Measurements from ENCODE around the gene RBP4.

The RBP4 gene

DNA sequence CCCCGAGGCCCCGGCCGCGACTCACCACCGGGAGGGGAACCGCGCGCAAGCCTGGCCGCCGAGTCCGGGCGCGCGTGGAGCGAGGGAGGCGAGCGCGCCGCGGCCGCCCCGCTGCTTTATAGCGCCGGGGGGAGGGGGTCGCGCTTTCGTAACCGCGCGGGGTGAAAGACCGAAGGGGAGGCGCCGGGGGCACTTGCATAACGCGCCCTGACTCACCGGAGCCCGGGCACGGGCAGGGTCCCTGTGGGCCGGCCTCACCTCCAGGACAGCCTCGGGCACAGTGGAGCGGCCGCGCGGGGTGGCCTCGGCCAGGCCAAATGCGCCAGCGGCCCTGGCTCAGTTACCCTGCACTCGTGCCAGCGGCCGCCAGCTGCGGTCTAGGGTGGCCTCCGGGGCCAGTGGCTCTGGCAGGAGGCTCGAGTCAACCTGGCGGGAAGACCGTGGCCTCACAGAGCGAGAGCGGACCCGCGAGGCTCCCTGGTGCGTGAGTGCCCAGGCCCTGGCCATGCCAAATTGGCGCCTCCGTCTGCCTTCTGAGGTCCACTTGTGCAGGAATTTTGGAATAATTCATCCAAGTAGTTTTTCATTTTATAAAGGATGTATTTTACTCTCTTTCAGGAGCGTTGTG lies at the start of gene RBP4:
RBP4 (minus strand) TSS at position 90 of the 628 bp plus-strand sequence. CDS start 207 bp downstream, outside the sequence.
- no peak for DNase-seq

DNA sequence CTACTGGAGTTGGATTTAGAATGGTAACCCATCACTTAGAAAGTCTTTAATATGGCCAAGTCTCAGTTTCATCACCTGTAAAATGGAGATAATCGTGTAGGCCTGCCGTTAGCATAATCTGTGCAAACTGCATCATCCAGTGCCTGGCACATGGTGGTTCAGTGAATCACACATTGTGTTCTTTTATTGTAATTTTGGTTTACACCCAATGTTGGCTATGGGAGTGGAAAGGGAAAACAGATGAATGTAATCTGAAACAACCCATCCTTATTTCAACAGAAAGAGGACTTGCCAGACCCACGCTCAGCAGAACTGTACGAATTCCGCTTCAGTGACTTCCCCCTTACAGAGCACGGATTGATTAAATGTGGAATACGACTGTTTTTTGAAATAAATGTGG lies 38.8 kb upstream of the RBP4 start:
- no peak for DNase-seq

DNA sequence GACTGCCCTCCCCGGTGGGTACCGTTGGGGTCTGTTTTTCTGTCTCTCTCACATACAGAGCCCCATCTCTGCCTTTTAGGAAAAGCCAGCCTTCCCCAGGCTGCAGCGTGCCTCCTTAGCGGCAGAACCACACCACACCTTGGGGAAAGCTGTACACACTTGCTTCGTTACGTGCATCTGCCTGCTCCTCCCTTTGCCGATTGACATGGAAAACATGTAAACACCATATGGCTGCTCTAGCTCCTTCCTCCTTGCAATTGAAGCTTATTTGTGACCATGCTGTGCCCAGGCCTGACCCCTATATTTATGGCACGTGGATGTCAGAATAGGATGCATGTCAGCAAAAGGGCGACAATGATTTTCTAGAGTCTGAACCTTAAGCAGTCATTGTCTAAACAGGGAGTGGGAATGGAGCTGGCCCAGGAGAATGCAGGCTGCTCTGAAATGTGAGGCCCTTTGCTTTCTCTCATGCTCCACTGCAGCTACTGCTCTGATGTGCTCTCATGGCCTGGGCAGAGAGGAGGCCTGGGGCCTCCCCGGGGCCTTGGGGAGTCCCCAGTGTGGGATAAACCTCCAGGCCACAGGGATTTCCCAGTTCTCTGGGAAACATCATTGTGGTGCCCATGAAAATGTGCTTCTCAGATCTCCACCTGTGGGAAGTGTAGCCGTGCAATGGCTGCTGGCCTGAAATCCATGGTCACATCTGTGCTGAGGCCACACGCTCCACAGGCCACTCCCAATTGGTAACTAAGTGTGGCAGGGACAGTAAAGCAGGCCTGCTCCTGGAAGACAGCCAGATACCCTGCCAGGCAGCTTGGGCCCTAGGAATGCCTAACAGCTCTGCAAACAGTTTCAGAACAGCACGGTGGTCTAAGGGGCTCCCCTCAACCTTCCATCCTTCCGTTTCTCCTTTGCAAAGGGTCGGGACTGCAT lies 29.9 kb upstream of the RBP4 start:
- no peak for DNase-seq

DNA sequence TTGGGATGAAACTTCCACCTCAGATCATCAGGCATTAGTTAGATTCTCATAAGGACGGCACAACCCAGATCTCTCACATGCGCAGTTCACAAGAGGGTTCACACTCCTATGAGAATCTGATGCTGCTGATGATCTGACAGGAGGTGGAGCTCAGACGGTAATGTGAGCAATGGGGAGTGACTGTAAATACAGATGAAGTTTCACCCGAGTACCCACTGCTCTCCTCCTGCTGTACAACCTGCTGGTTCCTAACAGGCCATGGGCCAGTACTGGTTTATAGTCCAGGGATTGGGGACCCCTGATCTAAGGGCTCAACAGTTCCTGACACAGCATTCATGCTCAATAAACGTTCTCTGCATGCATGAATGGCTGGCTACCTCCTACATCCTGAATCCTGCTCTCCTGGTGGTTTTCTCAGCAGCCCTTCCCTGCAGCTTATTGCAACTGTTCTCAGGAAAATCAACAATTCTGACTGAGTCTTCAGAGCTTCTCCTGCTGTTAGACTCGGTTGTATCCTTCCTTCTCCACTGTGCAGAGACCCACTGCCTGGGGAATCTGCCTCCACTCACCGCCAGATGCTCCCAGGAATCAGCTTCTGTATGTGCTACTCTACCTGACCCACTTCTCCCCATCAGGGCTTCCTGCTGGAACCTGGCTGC lies 28.7 kb upstream of the RBP4 start:
- no peak for DNase-seq

DNA sequence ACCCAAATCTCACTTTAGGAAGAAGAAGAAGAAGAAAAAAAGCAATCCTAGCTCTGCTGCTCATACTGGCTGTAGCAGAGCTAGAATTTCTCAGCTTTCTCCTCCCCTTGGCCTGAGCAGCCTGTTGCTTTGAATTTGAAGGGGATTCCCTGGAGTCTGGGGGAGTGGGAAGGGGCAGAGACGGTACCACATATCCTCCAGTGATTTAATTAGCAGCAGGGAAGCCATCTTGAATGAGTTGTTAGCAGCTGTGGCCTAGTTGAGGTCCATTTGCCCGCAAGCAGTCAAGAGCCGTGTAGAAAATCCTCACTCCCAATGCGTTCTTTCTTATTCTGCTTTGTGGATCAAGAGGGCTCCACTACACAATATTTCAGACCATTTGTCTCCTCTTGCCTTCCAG lies 27.8 kb upstream of the RBP4 start:
- no peak for DNase-seq

DNA sequence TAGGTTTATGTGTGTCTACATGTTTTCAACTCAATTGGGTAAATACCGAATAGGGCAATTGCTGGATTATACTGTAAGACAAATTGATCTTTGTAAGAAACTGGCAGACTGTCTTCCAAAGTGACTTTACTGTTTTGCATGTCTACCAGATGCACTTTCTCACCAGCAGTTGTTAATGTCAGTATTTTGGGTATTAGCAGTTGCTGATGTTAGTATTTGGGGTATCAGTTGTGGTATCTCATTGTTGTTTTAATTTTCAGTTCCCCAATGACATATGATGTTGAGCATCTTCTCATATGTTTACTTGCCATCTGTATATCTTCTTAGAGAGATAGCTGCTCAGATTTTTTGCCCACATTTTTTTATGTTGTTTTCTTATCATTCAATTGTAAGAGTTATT lies 21.9 kb upstream of the RBP4 start:
- DNase-seq = no peak

DNA sequence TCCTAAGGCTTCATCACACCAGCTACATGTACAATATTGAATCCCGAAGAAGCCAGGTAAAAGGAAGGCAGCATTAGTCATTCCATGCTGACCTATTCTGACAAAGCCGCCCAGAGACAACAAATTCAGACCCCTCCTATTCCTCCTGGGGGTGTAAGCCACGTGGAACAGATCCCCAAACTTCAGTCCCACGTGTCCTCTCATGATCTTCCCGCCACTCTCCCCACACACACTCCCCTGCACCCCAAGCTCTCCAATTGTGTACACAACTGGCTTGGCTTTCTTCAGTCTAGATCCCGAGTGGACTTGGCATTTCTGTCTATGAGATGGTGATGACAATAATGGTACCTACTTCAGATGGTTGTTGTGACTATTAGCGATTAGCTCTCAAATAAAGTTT lies 19.9 kb upstream of the RBP4 start:
- no peak for DNase-seq

DNA sequence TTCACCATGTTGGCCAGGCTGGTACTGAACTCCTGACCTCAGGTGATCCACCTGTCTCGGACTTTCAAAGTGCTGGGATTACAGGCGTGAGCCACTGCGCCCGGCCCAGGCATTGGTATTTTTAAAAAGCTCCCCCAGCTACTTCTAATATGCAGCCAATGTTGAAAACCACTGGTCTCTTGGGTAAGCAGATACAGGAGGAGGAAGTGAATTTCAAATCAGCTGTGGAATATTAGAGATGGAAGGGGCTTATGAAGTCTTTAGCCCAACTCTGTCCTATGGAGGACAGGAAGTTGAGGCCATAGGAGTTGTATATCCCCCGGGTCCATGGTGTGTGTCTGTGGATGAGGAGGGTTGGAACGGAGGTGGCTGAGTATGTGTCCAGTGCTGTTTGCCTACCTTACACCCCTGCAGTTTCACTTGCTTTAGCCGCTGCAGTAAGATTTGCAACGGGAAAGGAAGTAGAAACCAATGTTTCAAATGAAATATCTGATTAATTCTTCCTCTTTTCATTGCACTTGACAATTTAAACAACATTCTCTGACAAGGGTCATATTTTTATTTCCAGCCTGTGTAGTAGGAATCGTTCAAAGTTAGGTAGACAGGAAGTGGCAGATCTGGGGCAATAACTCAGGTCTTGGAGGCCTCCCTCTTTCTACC lies 14.7 kb upstream of the RBP4 start:
- DNase-seq = no peak

DNA sequence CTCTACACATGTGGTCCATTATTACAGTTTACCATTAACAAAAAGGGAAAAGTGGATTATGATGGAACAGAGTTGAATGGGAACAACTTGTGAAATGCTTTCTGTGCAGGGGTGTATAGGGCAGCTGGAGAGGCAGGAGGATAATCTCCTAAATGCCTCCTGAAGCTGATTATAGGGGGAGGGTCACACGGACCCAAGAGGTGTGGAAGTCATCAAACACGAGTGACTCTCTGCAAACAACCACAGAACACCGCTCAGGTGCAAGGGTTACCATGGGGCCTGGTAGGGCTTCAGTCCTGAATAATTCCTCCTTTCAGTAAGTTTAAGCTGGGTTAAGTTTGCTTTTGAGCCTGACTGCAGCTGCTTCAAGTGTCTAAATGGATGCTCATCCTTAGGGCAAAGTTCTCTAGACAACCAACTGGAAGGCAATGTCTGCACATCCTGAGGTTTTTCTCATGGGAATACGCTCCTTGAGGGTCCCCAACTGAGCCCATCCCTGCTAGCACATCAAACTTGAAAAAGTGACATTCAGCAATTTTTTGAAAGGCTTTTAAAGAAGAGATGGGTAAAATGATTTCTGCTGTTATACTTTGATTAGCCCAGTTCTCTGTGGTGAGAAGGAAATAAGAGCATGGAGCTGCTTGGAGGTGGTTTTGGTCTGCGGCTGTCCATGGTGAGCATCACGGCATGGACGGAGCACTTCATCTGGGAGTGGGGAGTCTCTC lies 13.2 kb upstream of the RBP4 start:
- no peak for DNase-seq

DNA sequence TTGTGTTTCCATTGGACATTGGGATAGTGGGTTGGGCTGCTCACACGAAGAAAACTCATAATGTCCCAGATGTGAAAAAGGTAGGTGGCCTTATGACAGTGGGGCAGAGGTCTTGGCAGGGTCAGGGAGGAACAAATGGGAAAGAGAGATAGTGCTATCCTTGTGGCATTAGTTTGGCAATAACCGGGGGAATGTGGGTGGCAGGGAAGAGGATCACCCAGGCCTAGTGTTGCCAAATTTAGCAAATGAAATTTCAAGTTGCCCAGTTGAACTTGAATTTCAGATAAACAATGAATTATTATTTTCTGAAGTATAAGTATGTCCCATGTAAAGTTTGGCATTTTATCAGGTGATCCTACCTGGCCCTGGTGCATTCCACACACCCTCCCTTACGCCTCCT lies 12.1 kb upstream of the RBP4 start:
- no peak for DNase-seq

DNA sequence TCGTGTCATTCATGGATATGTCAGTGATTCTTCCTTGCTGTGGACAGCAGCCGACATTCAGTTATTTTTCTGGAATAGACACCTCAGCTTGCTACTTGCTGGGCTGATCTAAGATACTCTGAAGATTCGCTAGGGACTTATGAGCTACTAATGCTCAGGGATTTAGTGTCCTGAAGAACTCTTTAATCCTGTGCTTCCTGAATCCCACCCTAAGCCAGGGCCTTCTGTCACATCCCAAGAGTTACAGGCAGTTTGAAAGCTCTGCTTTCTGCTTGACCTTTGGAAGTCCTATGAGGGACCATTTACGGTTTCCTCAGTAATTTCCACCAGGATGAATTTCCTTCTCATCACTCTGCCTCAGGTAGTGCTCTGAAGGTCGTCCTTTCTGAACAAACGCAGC lies 11.3 kb upstream of the RBP4 start, which contains the start of gene PDE6C:
PDE6C (plus strand) TSS at position 227 of the 400 bp plus-strand sequence. CDS start 189 bp downstream, outside the sequence.
- no peak for DNase-seq

DNA sequence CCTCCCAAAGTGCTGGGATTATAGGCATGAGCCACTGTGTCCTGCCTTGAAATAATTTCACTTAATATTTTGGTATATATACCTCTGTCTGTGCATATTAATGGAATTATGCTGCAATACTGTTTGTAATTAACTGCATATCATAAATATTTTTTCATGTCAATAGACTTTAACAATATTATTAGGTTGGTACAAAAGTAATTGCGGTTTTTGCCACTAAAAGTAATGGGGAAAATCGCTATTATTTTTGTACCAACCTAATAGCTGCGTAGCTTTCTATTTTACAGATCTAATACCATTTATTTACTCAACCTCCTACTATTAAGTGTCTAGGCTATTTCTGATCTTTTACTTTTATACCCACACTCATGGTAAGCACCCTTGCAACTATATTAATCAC lies 7.4 kb upstream of the RBP4 start:
- no peak for DNase-seq

DNA sequence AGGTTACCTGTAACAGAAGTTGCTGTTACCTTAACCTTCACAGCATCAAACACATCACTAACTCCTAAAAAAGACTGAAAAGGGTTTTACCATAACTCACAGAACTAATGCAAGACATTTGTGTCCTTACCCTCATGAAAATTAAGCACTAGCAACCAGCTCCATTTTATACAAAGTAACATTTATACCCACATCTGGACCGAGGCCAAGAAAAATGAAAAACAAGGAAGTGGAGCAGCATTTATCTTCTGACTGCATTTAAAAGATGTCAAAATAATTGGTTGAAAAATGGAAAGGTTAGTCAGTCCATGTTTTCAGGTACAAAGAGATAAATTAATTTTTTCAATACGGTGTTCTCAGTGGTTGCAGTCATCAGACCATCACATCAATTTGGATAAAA lies 3.1 kb upstream of the RBP4 start:
- DNase-seq = no peak

DNA sequence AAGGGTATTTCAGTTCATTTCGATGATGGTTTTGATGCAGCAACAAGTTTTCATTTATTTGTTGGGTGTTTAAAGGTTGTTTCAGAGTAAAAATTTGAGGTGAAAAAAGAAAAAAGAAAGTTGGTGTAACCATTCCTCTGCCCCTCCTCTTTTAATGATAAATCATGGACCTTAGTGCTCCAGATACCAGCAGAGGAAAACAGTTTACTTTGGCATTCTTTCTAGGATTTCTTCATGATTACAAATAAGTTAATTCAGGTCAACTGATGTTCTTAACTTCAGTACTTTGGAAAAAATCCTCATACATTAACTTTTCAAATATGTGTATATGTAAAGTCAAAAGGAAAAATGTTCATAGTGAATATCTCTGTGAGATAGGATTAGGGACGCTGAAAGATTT lies 2.0 kb upstream of the RBP4 start:
- DNase-seq = no peak

DNA sequence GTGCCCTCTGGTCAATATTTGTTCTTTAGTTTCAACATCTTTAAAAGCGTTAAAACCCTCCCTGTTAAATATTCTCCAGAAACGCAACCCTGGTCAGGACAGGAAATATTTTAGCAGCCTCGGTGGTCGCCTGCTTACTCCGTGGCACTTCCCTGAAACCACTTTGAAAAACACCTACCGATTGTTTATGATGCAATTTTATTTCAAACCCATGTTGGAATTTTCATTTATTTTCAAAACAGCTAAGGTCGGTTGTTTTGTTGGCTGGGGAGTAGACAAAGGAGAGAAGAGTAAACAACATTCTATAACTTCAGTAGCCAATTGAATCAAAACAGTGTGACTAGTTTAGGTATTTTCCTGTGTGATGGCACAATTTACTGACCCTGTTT lies 733 bp upstream of the RBP4 start:
- no peak for DNase-seq

DNA sequence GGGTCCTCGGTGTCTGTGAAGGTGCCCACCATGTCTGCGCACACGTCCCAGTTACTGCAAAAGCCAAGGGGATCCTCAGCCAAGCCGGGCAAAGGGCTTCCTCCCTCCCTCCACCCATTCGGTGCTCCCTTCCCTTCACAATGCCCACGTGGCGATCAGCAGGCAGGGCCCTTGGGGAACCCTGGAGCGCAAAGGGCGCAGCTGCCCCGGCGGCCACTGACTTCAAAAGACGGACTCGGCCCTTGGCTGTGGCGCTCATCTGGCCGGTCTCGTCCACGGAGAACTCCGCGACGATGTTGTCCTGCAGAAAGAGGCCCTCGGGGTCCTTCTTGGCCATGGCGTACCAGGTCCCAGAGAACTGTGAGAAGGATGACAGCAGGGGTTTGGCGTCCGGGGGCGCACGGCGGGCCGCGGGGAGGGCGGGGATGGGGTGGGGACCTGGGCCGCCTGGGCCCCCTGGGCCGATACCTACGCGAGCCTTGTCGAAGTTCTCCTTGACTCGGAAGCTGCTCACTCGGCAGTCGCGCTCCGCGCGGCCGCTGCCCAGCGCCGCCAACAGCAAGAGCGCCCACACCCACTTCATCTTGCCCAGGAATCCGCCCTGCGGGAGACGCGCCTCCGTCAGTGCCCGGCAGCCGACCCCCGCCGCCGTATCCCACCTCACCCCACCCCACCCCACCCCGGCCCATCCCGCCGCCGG lies 439 bp downstream of the RBP4 start:
- no peak for DNase-seq

DNA sequence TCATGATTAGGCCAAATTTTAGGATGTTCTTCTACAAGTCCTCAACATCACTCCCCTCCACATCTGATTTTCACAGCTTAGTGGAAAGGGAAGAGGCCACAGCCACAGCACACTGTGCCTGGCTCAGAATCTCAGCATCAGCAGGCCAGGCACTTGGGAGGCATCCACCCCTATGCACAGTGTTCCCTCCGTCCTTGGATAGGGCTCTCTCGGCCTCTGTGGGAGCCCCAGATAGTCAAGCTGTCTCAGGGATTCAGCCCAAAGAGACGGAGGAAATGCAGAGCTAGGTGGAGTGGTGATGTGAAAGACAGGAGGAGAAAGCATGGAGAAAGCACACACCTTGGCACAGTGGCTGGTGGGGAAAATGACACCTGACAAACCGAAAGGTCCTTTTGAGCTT lies 1.3 kb downstream of the RBP4 start:
- no peak for DNase-seq

DNA sequence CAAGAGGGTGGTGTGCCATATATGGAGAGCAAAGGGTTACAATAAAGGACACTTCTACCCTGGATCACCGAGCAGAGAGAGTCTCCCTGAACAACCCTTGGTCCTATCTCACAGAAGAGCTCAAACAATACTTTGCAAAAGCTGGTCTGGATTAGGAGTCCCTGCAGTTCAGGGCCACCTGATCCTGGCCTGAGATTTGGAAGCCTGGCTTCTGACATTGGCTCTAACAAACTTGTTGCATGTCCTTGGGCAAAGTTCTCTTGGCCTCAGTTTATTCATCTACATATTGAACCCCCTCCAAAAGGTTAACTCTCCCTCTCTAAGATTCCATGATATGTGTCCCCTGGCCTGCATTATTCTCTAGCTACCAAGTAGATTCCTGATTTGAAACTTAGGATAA lies 1.7 kb downstream of the RBP4 start:
- DNase-seq = no peak

DNA sequence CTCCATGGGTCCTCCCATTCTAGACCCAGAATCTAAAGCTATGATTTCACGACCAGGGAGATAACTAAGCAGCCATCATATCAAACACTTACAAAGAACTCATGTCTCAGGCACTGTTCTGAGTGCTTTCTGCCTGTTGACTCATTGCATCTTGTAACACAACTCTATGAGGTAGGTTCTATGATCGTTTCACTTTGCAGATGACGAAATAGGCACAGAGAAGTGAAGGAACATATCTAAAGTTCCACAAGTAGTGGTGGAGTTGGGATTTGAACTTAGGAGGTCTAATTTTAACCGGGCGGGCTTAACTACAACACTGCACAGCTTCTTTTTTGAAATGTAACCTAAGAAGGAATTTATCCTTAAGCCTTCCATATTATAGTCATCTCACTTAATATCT lies 2.9 kb downstream of the RBP4 start:
- no peak for DNase-seq

DNA sequence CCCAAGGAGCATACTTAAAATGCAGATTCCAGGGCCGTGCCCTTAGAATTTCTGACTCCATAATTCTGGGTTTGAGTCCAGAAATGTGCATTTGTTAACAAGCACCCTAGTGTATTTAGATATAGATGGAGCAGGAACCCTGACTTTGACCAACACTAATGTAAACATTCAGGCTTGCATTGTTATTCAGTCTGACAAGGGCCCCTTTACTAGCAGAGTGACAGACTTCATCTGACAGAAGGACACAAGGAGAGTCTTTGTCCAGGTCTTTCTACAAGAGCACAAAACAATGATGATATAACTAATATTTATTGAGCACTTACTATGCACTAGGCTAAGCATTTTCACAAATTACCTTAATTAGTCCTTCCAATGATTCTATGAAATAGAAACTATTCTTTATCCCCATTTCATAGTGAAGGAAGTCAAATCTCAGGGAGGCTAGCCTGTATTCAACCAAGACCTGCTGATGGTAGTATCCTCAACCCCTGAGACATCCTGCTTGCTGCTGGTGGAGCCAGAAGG lies 3.9 kb downstream of the RBP4 start:
- no peak for DNase-seq

DNA sequence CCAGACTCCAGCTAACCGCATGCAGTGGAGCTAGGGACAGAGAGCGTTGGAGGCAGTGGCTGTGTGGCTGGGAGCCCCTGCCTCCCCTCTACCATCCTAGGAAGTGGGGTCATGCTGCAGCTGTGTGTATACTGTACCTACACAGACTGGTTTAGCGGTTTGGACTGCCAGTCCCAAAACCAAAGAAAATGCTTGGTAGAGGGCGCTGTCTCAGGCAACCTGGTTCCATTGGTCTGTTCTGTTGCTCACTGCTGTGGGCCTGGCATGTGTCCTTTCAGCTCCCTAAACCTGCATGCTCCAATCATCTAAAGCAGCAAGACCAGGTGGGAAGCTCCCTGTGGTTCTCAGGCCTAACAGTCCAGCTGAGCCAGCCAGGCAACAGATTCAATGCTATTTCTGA lies 4.5 kb downstream of the RBP4 start:
- DNase-seq = no peak

All from CD4-positive, alpha-beta T cell treated with Interleukin-6 for 4 hours (primary cell).